Melanocyte of skin (primary cell): Measurements from ENCODE around the gene CGGBP1. TPM values are rescaled to one million over a fixed set of nuclear protein-coding genes. Genes with fewer than 3 reads are reported as not detected.

Experiments used
- total RNA-seq, 2 donors: library from RNA; depleted of rRNA; stranded (reverse); fragments of >200 nt; gene quantifications; 2 replicates each; pipeline ENCODE4 v1.2.3, GENCODE V29; 2012

The CGGBP1 gene, protein sequence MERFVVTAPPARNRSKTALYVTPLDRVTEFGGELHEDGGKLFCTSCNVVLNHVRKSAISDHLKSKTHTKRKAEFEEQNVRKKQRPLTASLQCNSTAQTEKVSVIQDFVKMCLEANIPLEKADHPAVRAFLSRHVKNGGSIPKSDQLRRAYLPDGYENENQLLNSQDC
- 10 to 100 TPM; 66.4 to 68.3 TPM for total RNA-seq

GRCh38 chr3:88058581-88059379 lies at the start of gene CGGBP1, which contains the start of gene ZNF654:
TSS of gene CGGBP1 (minus strand) at chr3:88059005. CDS start at chr3:88055976, 3,029 bp downstream.
TSS of gene ZNF654 (plus strand) at chr3:88059255. CDS start at chr3:88059320, 65 bp downstream.

Other genes with a start within 250 kb of the CGGBP1 start
- 10 to 100 TPM; 12.3 to 12.4 TPM for gene ZNF654, start 250 bp upstream of the CGGBP1 start, total RNA-seq
- 10 to 100 TPM; 33.0 to 37.6 TPM for gene C3orf38, start 91.0 kb upstream of the CGGBP1 start, total RNA-seq